Middle frontal gyrus (tissue), 1 donor: Measurements from ENCODE around the gene EGR4.

Experiments used
- DNase-seq: peaks from one replicate; pipeline ENCODE4 v3.0.0-alpha.2; 2015; ENCODE audit warnings: low spot score; ENCODE audit errors: extremely low spot score

EGR4 gene

DNA sequence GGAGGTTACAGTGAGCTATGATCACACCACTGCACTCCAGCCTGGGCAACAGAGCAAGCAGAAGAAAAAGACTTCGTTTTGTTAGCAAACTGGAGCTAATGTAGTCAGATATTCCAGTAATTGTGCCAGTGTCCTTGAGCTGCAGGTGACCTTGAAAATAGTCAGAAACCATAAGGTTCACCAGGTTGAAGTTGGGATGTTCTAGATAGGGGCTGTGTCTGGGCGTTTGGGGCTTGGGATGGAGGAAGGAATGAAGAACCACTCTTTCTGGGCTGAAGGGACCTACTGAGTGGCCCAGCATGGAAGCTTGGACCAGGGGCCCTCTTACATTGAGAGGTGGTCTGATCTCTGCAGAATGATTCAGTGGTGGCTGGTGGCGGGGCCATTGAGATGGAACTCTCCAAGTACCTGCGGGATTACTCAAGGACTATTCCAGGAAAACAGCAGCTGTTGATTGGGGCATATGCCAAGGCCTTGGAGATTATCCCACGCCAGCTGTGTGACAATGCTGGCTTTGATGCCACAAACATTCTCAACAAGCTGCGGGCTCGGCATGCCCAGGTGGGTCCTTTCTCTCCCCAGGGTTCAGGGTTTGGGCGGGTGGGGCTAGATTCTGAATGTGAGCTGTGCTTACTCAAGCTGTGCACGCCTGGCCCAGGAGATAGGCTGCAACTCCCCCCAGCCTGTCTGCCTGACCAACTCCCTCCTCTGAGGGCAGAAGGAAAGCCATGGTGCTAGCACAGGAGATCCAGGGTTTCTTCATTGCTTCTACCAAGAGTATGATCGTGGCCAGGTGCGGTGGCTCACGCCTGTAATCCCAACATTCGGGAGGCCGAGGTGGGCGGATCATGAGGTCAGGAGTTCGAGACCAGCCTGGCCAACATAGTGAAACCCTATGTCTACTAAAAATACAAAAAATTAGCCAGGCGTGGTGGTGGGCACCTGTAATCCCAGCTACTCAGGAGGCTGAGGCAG lies 42.2 kb downstream of the EGR4 start:
- no peak for DNase-seq

DNA sequence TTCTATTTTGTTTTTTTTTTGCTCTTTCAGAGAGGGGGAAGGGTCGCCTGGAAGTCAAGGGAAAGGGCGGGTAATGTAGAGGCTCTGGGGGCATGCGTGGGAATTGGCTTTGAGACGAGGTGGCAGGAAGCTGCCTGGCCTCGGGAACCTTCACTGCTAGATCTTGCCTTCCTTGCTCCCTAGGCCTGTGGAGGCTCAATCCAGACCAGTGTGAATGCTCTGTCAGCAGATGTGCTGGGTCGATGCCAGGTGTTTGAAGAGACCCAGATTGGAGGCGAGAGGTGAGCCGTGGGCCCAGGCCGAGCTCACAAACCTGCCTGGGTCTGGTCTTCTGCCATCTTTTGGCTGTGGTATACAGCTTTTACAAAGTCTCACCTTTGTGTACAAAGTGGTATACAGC lies 43.7 kb downstream of the EGR4 start:
- DNase-seq, result no peak

DNA sequence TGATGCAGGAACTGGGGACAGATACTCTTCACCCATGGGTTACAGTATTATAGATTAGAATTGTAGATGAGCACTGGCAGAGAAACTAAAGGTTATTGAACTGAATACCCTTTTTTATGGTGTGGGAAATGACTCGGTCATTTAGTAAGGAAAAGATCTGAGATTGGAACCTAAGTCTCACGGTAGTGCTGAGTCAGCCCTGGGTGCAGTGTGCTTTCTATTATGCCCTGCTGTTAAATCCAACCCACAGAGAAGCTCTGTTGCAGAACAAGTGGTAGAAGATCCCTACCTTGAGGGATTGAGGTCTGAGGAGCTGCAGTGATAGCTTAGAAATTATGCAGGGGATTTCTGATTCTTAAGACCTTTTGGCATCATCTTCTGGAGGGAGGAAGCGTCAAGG lies 46.5 kb downstream of the EGR4 start:
- DNase-seq, result no peak

DNA sequence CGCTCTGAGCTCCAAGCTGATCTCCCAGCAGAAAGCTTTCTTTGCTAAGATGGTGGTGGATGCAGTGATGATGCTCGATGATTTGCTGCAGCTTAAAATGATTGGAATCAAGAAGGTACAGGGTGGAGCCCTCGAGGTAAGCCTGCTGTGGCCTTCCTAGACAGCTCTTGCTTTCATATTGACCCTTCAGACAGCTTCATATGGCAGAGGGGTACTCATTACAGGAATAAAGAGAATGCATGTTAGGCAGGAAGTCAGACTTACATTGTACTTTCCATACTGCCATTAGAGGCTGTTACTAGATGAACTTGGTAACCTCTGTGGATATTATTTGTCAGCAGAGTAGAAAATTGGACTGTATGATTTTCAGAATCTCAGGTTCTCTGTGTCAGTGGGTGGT lies 48.8 kb downstream of the EGR4 start:
- no peak for DNase-seq

DNA sequence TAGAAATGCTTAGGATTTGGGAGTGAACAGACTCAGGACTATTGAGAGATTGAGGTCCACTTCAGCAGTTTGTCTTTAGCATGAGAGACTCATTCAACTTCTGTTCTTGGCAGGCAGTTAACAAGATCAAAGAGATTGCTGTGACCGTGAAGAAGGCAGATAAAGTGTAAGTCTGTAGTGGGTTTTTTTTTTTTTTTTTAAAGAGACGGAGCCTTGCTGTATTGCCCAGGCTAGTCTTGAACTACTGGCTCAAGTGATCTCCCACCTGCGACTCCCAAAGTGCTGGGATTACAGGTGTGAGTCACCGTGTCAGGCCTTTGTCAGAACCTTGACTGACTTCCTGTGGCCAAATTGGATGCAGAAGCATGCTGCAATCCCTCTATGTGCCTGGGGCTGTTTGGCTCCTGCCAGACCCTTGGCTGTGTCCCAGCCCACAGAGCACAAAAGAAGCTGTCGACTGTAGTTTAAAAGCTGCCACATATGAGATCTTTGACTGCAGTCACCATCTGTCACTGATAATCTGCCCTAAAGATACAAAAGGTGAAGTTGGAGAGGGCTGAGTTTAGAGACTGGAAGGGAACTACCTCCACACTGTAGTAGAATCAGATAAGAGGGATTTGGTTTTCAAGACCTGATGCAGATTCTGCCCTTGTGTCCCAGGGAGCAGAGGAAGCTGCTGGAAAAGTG lies 49.3 kb downstream of the EGR4 start:
- DNase-seq, result no peak
